Stimulated activated naive CD8-positive, alpha-beta T cell treated with anti-CD3 and anti-CD28 coated beads, Interleukin-15, amount 100 ng/mL, for 72 hours (primary cell): ENCODE data around the gene AP2M1.
A peak's percentile ranks its signal among the peaks of the same experiment; 100 is the strongest.

Source experiments
- ATAC-seq: fragments of 150-1000 bp; cut with Tn5 transposase; 2 replicates; pipeline ENCODE4 v1.10.0; 2021; ENCODE audit warnings: mild to moderate bottlenecking, moderate library complexity
- DNase-seq, 2 donors: peaks; one replicate each; pipeline ENCODE4 v3.0.0; 2021 to 2022
- H3K27ac Mint-ChIP-seq, 2 donors: one replicate each; pipeline ENCODE4 v1.8.0; 2022; ENCODE audit warnings: mild to moderate bottlenecking in 2 of 2, mixed read lengths in 2 of 2, moderate library complexity in 2 of 2
- H3K27me3 Mint-ChIP-seq: one replicate; pipeline ENCODE4 v1.8.0; 2022; ENCODE audit warnings: mixed read lengths
- H3K4me1 Mint-ChIP-seq: one replicate; pipeline ENCODE4 v1.8.0; 2022; ENCODE audit warnings: mild to moderate bottlenecking, mixed read lengths
- H3K4me3 Mint-ChIP-seq, 2 donors: one replicate each; pipeline ENCODE4 v1.8.0; 2022; ENCODE audit warnings: mild to moderate bottlenecking in 2 of 2, mixed read lengths in 2 of 2, moderate library complexity in 1 of 2
- H3K9me3 Mint-ChIP-seq, 2 donors: one replicate each; pipeline ENCODE4 v1.8.0; 2022; ENCODE audit warnings: mixed read lengths in 2 of 2

Gene AP2M1

GRCh38 chr3:184174646-184175492 lies at the start of gene AP2M1:
TSS of gene AP2M1 (plus strand) at chr3:184174855. CDS start at chr3:184176994, 2,139 bp downstream.
- DNase-seq, result peak; percentile 97 to 98
- peak within 1 kb of the TSS; percentile 92 to 98 for H3K4me3 Mint-ChIP-seq
- peaks cover 54% of the 10 kb centered on the region for H3K4me1 Mint-ChIP-seq
- ATAC-seq, result peak; percentile 95
- no peaks in the 10 kb centered on the region for H3K9me3 Mint-ChIP-seq
- peak within 1 kb of the TSS; percentile 79 to 82 for H3K27ac Mint-ChIP-seq
- no peaks in the 10 kb centered on the region for H3K27me3 Mint-ChIP-seq

DNA sequence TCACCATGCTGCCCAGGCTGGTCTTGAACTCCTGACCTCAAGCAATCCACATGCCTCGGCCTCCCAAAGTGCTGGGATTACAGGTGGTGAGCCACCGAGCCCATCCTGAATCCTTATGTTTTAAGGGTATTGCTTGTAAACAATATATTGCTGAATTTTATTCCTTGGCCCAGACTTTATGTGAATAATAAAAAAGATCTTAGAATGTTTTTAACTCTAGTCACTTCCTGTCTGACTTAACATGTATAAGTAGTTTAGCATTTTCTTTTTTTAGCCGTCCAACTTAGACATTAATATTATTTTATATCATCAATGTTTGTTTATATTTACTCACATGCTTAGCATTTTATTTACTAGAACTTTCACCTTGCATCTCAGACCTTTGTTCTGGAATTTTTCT lies 48.6 kb upstream of the AP2M1 start:
- no peak for ATAC-seq
- no peaks in the 10 kb centered on the region for H3K9me3 Mint-ChIP-seq
- H3K27ac Mint-ChIP-seq, result no peak overlapping the region
- no peaks in the 10 kb centered on the region for H3K4me1 Mint-ChIP-seq
- no peaks in the 10 kb centered on the region for H3K27me3 Mint-ChIP-seq
- DNase-seq, result no peak
- H3K4me3 Mint-ChIP-seq, result no peak overlapping the region

DNA sequence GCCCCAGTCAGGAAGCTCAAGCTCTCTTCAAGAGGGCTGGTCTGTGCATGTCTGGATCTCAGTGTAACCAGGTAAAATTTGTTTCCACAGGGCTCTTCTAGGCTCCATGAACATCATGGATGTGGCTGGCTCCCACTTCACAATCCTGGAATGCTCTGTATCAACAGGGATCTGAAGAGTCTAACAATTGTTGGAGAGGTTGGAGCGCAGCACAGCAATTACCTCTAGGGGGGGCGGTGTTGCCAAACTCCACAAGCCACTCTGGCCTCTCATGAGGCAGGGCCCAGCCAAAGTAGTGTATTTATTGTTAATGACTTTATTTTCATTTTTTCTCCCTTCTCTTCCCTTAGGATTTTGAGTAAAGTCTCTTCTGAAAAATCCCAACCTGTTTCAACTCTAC lies 45.6 kb upstream of the AP2M1 start:
- peak overlapping the region in 1 of 2 donors; percentile 21 for H3K27ac Mint-ChIP-seq
- DNase-seq (no peak), ATAC-seq (peak; percentile 68)
- H3K27me3 Mint-ChIP-seq, result no peaks in the 10 kb centered on the region
- H3K4me3 Mint-ChIP-seq, result no peak overlapping the region
- H3K9me3 Mint-ChIP-seq, result no peaks in the 10 kb centered on the region
- H3K4me1 Mint-ChIP-seq, result peaks cover 5% of the 10 kb centered on the region

DNA sequence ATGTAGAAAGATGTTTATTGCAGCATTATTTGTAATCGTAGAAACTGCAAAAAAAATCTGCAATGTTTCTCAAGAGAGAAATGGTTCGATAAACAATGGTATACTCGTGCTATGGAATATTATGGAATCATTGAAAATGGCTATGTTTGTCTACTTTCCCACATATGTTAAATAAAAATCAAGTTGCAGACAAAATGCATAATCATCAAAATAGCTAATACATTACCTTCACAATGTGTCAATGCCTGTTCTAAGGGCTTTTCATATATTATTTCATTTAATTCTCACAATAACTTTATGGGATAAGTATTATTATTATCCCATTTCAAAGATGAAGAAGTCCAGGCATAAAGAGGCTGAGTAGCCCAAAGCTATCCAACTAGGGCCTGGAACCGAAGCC lies 41.7 kb upstream of the AP2M1 start:
- DNase-seq (no peak), ATAC-seq (no peak)
- H3K4me1 Mint-ChIP-seq, result peaks cover 31% of the 10 kb centered on the region
- no peaks in the 10 kb centered on the region for H3K27me3 Mint-ChIP-seq
- H3K4me3 Mint-ChIP-seq, result no peak overlapping the region
- H3K27ac Mint-ChIP-seq, result no peak overlapping the region
- no peaks in the 10 kb centered on the region for H3K9me3 Mint-ChIP-seq

DNA sequence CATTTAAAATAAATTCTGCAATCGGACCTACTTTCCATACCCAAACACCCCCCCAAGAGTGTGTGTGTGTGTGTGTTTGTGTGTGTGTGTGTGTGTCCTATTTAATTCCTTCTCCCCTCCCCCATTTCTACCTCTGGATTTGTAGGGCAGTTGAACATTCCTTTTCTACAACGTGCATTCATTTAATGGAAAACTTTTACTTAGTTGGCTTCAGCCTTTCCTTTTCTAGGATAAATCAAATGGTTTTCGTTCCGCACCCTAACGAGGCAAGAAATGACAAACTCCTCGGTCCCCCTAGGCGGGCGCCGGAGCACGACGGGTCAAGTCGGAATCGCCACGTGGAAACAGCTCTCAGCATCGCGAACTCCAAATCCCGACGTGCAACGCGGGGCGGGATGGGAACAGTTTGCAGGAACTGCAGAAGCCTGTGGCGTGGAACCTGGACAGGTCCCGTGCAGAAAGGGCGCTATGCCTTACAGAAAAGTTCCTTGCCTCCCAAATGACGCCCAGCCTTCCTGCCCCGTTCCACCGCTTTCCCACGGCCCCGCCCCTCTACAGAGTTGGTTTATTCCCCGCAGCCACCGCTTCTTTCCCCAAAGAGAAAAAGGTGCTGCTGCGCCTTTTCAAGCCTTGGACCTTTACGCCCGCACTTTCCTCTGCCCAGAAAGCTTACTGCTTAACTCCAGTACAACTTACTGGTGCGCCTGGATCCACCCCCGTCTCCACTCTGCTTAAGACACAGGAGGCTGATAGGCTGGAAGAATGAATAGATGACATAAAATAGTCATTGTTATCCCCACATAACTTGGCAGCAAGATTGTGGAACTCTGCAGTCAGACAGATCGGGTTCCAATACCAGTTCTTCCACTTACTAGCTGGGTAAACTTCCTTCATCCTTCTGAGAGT lies 40.6 kb upstream of the AP2M1 start:
- peaks cover 33% of the 10 kb centered on the region for H3K4me1 Mint-ChIP-seq

GRCh38 chr3:184134746-184135148 lies 39.9 kb upstream of the AP2M1 start:
- ATAC-seq, result peak; percentile 58
- no peak for DNase-seq
- Mint-ChIP-seq H3K4me3 (peak overlapping the region; percentile 86 to 98), H3K4me1 (peaks cover 33% of the 10 kb centered on the region), H3K9me3 (no peaks in the 10 kb centered on the region), H3K27me3 (no peaks in the 10 kb centered on the region), H3K27ac (peak overlapping the region; percentile 97 to 98)

More for the DNA sequence above, 40.6 kb upstream of the AP2M1 start:
- Mint-ChIP-seq H3K27me3 (no peaks in the 10 kb centered on the region), H3K27ac (peak overlapping the region; percentile 90 to 97), H3K4me3 (peak overlapping the region; percentile 86 to 98), H3K9me3 (no peaks in the 10 kb centered on the region)
- DNase-seq (peak; percentile 16 to 35), ATAC-seq (peak; percentile 27)

- Mint-ChIP-seq H3K9me3 (no peaks in the 10 kb centered on the region), H3K27me3 (no peaks in the 10 kb centered on the region), H3K4me1 (peaks cover 33% of the 10 kb centered on the region), H3K27ac (peak within 1 kb of the TSS; percentile 97 to 98), H3K4me3 (peak within 1 kb of the TSS; percentile 86 to 98)
- ATAC-seq (peak; percentile 96), DNase-seq (peak; percentile 82 to 87)
Measured at GRCh38 chr3:184135149-184135910, 39.3 kb upstream of the AP2M1 start, which contains the start of gene EIF2B5. TSS of gene EIF2B5 (plus strand) at chr3:184135358. CDS start at chr3:184135386, 28 bp downstream.

- DNase-seq, result no peak
- ATAC-seq, result no peak
- H3K9me3 Mint-ChIP-seq, result no peaks in the 10 kb centered on the region
- peaks cover 33% of the 10 kb centered on the region for H3K4me1 Mint-ChIP-seq
- H3K27me3 Mint-ChIP-seq, result no peaks in the 10 kb centered on the region
- peak overlapping the region; percentile 86 to 98 for H3K4me3 Mint-ChIP-seq
- peak overlapping the region; percentile 97 to 98 for H3K27ac Mint-ChIP-seq
Measured at GRCh38 chr3:184135911-184136260, 38.8 kb upstream of the AP2M1 start.

- Mint-ChIP-seq H3K27me3 (no peaks in the 10 kb centered on the region), H3K9me3 (no peaks in the 10 kb centered on the region), H3K4me3 (no peak overlapping the region), H3K4me1 (peaks cover 27% of the 10 kb centered on the region), H3K27ac (peak overlapping the region in 1 of 2 donors; percentile 61)
- DNase-seq, result no peak
- ATAC-seq, result no peak
Measured at GRCh38 chr3:184140436-184140835, 34.2 kb upstream of the AP2M1 start.

GRCh38 chr3:184142199-184142598 lies 32.5 kb upstream of the AP2M1 start:
- Mint-ChIP-seq H3K27me3 (no peaks in the 10 kb centered on the region), H3K9me3 (no peaks in the 10 kb centered on the region), H3K4me1 (peaks cover 14% of the 10 kb centered on the region), H3K4me3 (no peak overlapping the region), H3K27ac (peak overlapping the region in 1 of 2 donors; percentile 13)
- no peak for ATAC-seq
- DNase-seq, result no peak

DNA sequence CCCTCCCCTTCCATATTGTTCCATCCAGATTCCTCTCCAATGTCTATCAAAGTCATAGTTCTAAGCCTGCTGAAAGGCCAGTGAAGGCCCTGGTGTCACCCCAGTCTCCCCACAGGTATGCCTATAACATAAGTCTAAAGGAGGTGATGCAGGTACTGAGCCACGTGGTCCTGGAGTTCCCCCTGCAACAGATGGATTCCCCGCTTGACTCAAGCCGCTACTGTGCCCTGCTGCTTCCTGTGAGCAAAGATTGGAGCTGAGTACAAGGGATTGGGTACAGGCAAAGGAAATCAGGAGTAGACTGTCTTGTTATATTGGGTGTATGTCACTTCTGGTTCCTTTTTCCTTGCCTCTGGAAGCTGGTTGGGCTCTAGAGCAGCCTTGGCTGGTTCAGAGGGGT lies 31.3 kb upstream of the AP2M1 start:
- DNase-seq (no peak), ATAC-seq (peak; percentile 41)
- Mint-ChIP-seq H3K27me3 (no peaks in the 10 kb centered on the region), H3K9me3 (no peaks in the 10 kb centered on the region), H3K27ac (no peak overlapping the region), H3K4me3 (no peak overlapping the region), H3K4me1 (peaks cover 4% of the 10 kb centered on the region)

DNA sequence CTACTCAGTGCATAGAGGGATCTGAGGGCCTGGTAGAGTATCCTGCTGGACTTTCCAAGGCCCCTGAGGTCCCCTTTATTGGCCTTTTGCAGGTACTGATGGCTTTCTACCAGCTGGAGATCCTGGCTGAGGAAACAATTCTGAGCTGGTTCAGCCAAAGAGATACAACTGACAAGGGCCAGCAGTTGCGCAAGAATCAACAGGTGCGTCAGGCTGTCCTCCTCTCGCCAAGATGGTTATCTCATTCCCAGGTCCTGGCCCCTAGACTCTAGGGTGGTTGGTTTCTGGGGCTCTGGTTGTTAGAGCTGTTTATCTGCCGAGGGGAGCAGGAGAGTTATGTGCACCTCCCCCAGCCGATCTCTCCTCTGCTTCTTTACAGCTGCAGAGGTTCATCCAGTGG lies 30.1 kb upstream of the AP2M1 start:
- no peak for ATAC-seq
- Mint-ChIP-seq H3K4me3 (no peak overlapping the region), H3K4me1 (peaks cover 4% of the 10 kb centered on the region), H3K27me3 (no peaks in the 10 kb centered on the region), H3K27ac (no peak overlapping the region), H3K9me3 (no peaks in the 10 kb centered on the region)
- DNase-seq, result no peak

- no peaks in the 10 kb centered on the region for H3K9me3 Mint-ChIP-seq
- H3K27me3 Mint-ChIP-seq, result no peaks in the 10 kb centered on the region
- H3K4me3 Mint-ChIP-seq, result no peak overlapping the region
- H3K4me1 Mint-ChIP-seq, result peaks cover 4% of the 10 kb centered on the region
- DNase-seq (peak; percentile 11 to 32), ATAC-seq (peak; percentile 83)
- H3K27ac Mint-ChIP-seq, result no peak overlapping the region
Measured at GRCh38 chr3:184145111-184145524, 29.5 kb upstream of the AP2M1 start.

DNA sequence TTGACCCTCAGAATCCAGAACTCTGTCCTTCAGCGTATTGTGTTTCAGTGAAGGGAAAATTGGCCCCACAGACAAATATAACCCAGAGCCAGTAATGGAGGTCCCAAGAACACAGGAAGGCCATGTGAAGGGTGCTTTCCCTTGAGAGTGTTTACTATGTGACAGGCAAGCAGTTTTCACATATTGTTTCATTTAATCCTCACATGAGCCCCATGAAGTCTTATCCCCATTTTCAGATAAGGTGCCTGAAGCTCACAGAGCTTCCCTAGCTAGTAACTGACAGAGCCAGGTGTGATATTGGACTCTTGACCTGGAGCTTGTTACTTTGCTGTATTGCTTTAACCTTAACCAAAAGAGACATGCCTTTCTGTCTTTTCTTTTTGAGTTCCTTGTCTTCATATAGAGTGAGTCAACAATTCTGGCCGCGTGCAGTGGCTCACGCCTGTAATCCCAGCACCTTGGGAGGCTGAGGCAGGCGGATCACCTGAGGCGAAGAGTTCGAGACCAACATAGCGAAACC lies 28.8 kb upstream of the AP2M1 start:
- Mint-ChIP-seq H3K27me3 (no peaks in the 10 kb centered on the region), H3K9me3 (no peaks in the 10 kb centered on the region), H3K27ac (no peak overlapping the region), H3K4me3 (no peak overlapping the region), H3K4me1 (peaks cover 4% of the 10 kb centered on the region)
- no peak for DNase-seq
- no peak for ATAC-seq

GRCh38 chr3:184148076-184148475 lies 26.6 kb upstream of the AP2M1 start:
- ATAC-seq (no peak), DNase-seq (no peak)
- no peaks in the 10 kb centered on the region for H3K27me3 Mint-ChIP-seq
- H3K27ac Mint-ChIP-seq, result no peak overlapping the region
- no peaks in the 10 kb centered on the region for H3K4me1 Mint-ChIP-seq
- H3K9me3 Mint-ChIP-seq, result no peaks in the 10 kb centered on the region
- no peak overlapping the region for H3K4me3 Mint-ChIP-seq
